Sigmoid colon (tissue), 4 donors: ENCODE results near the gene CD4.

Source experiments
- CTCF ChIP-seq, 4 experiments: fragments of 450-650 bp in 3 of 4; fragments of 200-600 bp in 1 of 4; IDR thresholded peaks; one replicate each; pipeline ENCODE4 v1.5.1; 2016 to 2019; ENCODE audit warnings: antibody characterized with exemption in 4 of 4, mild to moderate bottlenecking in 3 of 4, moderate library complexity in 2 of 4
- POLR2A ChIP-seq, 2 donors: fragments of 450-650 bp; IDR thresholded peaks; one replicate each; pipeline ENCODE4 v1.6.1; 2016; ENCODE audit warnings: antibody characterized with exemption in 2 of 2, mild to moderate bottlenecking in 2 of 2, moderate library complexity in 2 of 2
- POLR2AphosphoS5 ChIP-seq, 4 donors: sonication (generic); formaldehyde crosslinking; IDR thresholded peaks; one replicate each; pipeline ENCODE4 v1.6.1; 2017; ENCODE audit warnings: antibody characterized with exemption in 4 of 4

- TF ChIP-seq POLR2AphosphoS5 (IDR thresholded peaks at IDR 0.05) (no peak), CTCF (IDR thresholded peaks at IDR 0.05) (no peak), POLR2A (IDR thresholded peaks at IDR 0.05) (no peak)
These were observed 57.1 kb downstream of the CD4 start for GRCh38 chr12:6846316-6846869.
